SIG-M5 treated with dmso at 0.1 percent for 504 hours (cell line): ENCODE data around the gene ZNF648.
"Not testable (repeated sequence)": the region's sequence is repeated elsewhere in the genome, so short reads cannot be mapped to it uniquely, and the experiment has no call there.

ENCODE experiments used
- DNase-seq: peaks from one replicate; lab custom pipeline; 2025; ENCODE audit not compliant: unreplicated experiment; lab: John Stamatoyannopoulos, UW

The ZNF648 gene

DNA sequence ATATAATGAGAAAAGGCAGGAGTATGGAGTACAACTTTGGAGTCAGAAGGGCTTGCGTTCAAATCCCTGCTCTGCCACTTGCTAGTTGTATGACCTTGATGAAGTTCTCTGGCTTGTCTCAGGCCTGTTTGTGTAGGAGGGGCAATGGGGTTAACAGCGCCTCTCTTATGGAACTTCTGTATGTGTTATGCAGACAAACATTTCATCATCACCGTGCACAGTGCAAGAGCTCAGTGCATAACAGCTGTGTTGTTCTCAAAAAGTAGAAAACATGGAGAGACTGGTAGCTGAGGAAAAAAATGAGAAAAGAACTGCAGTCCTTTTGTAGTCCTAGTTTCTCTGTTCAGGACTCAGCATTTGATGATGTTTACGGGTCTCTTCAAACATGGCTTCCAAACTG is 10.4 kb upstream of the ZNF648 start:
- no peak for DNase-seq

GRCh38 chr1:182069028-182069466 is 7.5 kb upstream of the ZNF648 start:
- DNase-seq = peak; percentile 35

DNA sequence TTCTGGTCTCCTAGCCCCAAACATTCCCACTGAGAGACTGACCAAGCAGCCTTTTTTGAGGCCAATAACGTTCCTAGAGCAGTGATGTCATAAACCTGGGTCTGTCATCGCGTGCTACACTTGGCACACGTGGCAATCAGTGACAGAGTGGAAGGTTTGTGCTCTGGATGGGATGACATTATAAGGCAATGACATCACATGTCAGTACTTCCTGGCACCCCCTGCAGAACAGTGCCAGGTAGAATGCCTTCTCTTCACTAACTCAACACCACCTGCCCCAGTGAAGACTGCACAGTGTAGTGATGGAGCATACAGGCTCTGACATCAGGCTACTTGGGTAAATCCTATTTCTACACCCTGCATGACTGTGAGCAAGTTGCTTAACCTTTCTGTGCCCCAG is 5.4 kb upstream of the ZNF648 start:
- no peak for DNase-seq

- DNase-seq = no peak
Measured at GRCh38 chr1:182065126-182065845, 3.8 kb upstream of the ZNF648 start.

DNA sequence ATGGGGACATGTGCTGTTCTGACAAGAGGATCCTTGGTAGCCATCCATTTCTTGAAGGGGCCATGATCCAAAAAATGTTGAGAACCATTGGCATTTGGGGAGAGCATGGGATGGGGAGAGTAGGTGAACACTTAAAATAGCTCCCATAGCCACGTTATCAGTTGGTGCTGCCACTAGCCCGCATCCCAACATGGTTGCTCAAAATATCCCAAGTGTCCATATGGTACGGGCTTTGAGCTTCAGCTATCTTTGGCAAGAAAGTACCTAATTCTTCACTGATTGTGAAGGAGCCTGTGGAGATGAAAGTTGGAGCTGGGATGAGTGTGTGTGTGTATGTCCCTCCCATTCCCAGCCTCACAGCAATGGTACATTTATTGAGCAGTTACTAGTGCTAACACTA is 3.1 kb upstream of the ZNF648 start:
- DNase-seq = no peak

DNA sequence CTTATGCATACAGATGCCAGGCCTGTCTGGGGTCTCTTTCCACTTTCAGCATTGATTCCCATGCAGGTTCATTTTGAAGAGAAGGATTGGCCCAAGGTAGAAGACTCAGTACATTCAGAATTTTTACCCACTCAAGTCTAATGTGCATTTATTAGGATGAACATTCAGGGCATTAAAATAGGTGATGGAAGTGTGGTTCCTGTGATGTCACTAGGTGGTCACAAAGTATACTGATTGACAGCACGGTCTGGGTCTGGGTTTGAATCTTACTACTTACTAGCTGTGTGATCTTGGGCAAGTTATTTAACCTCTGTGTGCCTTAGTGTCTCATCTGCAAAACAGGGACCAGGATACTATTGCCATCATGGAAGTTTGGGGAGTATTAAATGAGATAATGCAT is 711 bp upstream of the ZNF648 start:
- DNase-seq = no peak

- no peak for DNase-seq
Measured at GRCh38 chr1:182060877-182061276, 635 bp downstream of the ZNF648 start.

GRCh38 chr1:182059936-182060335 is 1.6 kb downstream of the ZNF648 start:
- DNase-seq = no peak

DNA sequence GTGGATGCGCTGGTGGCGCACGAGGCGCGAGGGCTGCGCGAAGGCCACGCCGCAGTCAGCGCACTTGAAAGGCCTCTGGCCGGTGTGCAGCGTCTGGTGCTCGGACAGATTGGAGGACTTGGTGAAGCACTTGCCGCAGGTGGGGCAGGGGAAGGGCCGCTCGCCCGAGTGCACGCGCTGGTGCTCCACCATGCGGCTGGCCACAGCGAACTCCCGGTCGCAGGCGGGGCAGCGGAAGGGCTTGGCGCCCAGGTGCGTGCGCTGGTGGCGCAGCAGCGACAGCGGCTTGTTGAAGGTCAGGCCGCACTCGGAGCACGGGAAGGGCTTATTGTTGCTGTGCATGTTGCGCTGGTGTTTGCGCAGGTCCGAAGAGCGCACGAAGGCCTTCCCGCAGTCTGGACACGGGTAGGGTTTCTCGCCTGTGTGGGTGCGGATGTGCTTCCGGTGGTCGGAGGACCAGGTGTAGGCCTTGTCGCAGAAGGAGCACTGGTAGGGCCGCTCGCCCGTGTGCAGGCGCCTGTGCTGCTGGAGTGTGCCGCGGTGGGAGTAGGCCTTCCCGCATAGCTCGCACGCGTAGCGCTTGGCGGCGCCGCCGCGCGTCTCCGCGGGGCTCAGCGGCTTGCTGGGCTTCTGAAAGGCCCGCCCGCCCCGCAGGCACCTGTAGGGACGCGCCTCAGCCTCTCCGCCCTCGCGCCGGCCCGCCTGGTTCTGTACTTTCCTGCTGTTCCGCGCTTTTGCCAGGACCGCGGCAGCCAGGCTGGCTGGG is 4.7 kb downstream of the ZNF648 start:
- DNase-seq = no peak

DNA sequence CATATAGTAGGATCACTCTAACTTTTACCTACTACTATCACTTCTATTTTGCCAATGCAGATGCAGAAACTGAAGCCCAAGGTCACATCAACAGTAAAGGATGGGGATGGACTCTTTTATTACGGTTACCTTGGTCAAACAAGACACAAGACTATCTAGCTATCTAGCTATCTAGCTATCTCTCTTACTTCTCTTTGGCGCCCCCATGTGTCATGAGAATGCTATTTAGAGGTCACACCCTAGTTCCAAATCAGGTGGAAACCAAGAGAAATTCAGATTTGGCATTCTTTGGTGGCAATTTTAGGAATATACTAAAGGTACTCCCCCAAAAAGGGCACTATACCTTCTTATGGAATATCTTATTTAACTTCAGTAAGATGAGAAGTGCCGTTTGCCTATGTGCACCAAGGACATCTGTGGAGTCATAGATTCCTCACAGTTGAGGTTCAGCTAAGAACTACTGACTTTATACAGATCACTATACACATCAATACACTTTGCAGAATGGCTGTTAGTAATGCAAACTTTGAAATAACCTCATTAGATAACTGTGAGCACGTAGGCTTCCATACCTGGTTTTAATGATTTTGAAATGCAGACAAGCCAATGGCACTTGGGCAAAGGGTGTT is 6.7 kb downstream of the ZNF648 start:
- DNase-seq = peak; percentile 71

DNA sequence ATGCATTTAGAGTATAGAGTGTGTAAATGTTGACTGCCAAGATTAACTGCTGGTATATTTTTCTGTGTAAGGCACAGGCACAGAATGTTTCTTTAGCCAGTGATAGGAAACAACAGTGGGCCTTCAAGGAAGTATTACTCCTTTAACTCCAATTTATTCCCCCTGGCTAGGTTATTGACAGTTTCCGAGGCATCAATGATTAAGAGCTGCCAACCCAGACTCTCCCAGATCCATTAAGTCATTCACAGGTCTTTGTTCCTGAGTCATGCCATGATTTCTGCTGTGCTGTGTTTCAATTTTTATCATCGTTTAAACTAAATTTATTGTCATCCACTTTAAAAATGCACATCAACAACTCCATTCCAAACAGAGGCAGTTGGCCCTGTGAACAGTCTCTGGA is 9.2 kb downstream of the ZNF648 start:
- no peak for DNase-seq

DNA sequence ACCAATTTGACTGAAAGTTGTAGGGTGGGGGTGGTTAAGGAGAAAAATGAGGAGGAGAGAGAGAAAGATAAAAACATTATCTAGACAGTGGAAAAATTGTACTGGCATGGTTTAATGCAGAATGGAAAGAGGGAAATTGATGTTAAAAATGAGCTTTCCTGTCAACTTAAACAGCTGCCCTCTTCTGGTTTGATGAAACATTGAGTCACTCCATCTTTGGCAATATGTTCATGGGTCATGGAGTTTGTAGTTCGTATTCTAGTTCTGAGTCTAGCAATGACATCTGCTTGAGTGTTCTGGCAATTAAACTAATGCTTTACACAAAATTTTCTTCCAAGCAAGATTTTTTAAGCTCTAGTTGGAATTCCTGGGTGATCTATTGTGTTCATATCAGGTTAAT is 9.6 kb downstream of the ZNF648 start:
- DNase-seq = peak; percentile 46

DNA sequence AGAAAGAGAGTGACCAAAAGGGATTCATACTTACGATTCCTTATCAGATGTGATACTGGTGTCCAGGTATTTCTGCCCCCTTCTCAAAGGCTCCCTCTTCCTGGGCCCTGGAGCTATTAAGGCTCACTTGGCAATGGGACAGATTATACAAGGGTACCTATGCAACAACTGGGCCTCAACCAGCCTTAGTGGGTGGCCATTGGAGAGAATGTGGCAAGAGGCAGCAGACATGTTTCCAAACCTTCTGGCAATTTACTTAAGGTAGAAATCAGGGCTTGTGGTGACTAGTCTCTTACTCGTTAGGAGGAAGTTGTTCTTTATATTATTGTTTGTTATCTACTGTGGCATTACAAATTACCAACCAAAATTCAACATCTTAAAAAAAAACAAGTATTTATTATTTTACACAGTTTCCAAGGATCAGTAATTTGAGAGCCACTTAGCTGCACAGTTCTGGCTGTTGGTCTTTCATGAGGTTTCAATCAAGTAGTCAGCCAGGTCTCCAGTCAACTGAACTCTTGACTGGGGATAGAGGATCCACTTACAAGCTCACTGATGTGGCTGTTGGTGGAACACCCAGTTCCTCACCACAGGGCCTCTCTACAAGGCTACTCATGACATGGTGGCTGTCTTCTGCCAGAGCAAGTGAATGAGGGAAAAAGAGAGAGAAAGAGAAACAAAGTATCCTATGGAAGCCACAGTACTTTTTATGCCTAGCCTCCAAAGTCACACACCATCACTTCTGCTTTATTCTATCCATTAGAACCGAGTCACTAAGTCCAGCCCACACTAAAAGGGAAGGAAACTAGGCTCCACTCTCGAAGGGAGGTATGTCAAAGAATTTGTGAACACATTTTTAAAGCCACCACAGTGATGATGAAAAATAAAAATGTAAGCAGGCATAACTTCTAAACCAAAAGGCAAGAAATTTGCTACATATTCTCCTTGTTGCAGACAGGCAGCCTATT is 10.7 kb downstream of the ZNF648 start:
- DNase-seq = peak; percentile 79

- DNase-seq = no peak
Measured at GRCh38 chr1:182048562-182048961, 12.9 kb downstream of the ZNF648 start.

- no peak for DNase-seq
Measured at GRCh38 chr1:182046763-182047162, 14.7 kb downstream of the ZNF648 start.

DNA sequence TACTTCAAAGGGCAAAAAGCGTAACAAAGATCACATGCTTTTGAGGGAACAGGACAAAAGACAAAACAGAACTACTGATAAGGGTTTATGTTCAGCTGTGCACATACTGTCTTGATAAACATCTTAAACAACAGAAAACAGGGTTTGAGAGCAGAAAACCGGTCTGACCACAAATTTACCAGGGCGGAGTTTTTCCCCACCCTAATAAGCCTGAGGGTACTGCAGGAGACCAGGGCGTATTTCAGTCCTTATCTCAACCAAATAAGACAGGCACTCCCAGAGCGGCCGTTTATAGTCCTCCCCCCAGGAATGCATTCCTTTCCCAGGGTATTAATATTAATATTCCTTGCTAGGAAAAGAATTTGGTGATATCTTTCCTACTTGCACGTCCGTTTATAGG is 16.0 kb downstream of the ZNF648 start:
- not testable (repeated sequence) for DNase-seq

DNA sequence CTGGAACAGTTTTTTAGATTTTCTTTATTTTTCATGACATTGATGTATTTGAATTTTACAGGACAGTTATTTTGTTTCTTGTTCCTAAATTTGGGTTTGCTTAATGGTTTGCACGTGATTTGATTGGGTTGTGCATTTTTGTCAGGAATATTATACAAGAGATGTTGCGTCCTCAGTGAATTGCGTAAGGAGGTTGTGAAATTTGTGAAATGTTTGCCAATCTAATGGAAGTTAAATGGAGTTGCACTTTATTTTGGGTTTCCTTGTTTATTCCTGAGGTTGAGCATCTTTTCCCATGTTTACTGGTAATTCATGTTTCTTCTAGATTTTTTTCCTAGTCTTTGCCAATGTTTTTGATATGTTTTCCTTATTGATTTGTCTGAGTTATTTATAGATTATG is 19.9 kb downstream of the ZNF648 start:
- peak; percentile 81 for DNase-seq

GRCh38 chr1:182038220-182038619 is 23.3 kb downstream of the ZNF648 start:
- no peak for DNase-seq

DNA sequence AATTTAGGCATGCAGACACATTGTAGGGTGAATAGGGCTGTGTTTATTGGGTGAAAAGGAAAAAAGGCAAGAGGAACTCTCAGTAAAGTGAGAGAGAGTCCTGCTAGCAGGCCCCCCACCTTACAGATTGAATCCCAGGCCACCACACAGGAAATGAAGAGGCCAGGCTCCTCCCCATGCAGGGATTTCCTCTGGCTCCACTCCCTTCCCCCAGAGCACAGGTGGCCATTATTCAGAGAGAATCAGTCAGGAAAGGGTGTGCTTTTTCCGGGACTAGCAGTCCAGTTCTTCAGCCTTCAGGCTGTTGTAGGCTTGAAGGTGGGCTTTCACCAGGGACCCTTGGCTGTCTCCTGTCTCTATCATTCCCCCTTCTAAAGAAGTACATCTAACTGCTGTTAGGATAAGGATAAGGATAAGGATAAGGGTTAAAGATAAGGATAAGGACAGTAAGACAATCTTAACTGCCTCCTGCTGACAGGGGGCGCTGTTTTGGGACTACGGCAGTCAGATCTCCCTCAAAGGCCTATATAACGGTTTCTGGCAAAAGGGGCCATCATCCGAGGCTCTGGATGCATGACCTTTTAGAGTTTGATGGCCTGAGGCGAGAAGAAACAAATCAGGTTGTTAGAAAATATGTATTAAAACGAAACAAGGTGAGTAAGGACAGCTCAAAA is 26.3 kb downstream of the ZNF648 start:
- DNase-seq = no peak

GRCh38 chr1:182032251-182032650 is 29.3 kb downstream of the ZNF648 start:
- no peak for DNase-seq
